ENCODE results near the gene CCR3. TPM values are rescaled to one million over a fixed set of nuclear protein-coding genes. Genes with fewer than 3 reads are reported as not detected.

Gene CCR3
- total RNA-seq, 2 experiments from 2014 or later = not detected

DNA sequence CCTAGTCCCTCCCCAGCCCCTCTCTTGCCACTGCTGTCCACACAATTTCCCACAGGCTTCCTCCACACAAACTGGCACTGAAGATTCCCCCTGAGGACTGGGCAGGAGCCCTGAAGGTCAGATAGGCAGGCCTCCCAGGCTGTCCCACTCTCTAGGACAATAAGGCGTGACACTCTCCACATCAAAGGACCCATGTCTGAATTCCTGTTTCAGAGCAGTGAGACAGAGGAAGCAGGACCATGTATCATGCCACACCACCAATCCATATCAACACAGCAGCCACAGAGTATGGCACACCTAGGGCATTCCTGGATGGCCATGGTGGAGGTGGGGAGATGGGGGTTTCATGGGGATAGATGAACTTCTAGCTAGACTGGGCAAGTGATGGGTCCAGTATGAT is 20.3 kb upstream of the CCR3 start:
- DNase-seq = no peak
- Mint-ChIP-seq H3K9me3 (ENCODE audit: low read depth) (peaks cover 3% of the 10 kb centered on the region), H3K27ac (no peak overlapping the region), H3K36me3 (ENCODE audit: low read depth) (no peaks in the 10 kb centered on the region), H3K4me3 (no peak overlapping the region), H3K27me3 (peaks cover 10% of the 10 kb centered on the region), H3K4me1 (no peaks in the 10 kb centered on the region)
- CTCF ChIA-PET = no interaction called here
- intact Hi-C loops (cut with DNase I, micrococcal nuclease) = no loop called here
- POLR2A ChIA-PET = no interaction called here
- ATAC-seq = no peak

DNA sequence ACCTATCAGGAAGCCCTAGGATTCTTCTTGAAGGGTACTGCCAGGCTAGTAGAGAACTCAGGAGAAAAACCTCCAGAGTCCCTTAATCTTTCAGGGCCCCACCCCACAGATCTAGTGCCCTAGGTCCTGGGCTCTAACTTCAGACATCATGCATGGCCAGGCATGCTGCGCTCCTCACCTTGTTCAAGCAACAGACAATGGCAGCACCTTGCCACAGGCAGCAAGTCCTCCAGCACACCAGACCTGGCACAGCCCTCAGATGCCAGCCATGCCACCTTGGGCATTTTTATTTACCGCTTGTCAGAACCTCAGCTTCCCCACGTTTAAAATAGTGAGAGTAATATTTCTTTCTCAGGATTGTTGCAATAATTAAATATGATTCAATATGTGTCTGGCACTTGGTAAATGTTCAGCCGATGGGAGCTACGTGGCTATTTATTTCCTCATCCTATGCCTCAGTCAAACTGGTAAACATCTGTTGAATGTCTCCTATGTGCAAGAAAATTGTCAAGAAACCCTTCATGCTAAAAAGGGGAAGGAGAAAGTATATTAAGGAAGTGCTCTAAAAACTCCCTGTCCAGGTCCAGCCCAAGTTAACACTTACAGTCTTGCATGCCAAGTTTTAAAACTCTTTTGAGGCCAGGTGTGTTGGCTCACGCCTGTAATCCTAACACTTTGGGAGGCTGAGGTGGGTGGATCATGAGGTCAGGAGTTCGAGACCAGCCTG is 19.7 kb upstream of the CCR3 start:
- CTCF ChIA-PET = no interaction called here
- Mint-ChIP-seq H3K36me3 (ENCODE audit: low read depth) (no peaks in the 10 kb centered on the region), H3K4me3 (no peak overlapping the region), H3K9me3 (ENCODE audit: low read depth) (peaks cover 3% of the 10 kb centered on the region), H3K4me1 (no peaks in the 10 kb centered on the region), H3K27ac (no peak overlapping the region), H3K27me3 (peaks cover 10% of the 10 kb centered on the region)
- intact Hi-C loops (cut with DNase I, micrococcal nuclease) = no loop called here
- ATAC-seq (no peak), DNase-seq (no peak)
- POLR2A ChIA-PET = no interaction called here

GRCh38 chr3:46228260-46229242 is 13.7 kb upstream of the CCR3 start:
- CTCF ChIA-PET = interaction anchor here (0.7 to 1.0 kb wide), 2 partner anchors 24 to 48 kb away, joined by 3 read pairs; no protein-coding TSS in a partner anchor
- intact Hi-C loops (cut with DNase I, micrococcal nuclease) = no loop called here
- ATAC-seq = no peak

GRCh38 chr3:46231323-46231722 is 10.9 kb upstream of the CCR3 start:
- ChIA-PET POLR2A (no interaction called here), CTCF (no interaction called here)
- H3K36me3 Mint-ChIP-seq (ENCODE audit: low read depth) = no peaks in the 10 kb centered on the region
- ATAC-seq (no peak), DNase-seq (no peak)
- no peaks in the 10 kb centered on the region for H3K9me3 Mint-ChIP-seq (ENCODE audit: low read depth)
- no peak overlapping the region for H3K4me3 Mint-ChIP-seq
- no peak overlapping the region for H3K27ac Mint-ChIP-seq
- H3K27me3 Mint-ChIP-seq = peaks cover 17% of the 10 kb centered on the region
- no peaks in the 10 kb centered on the region for H3K4me1 Mint-ChIP-seq
- intact Hi-C loops (cut with DNase I, micrococcal nuclease) = no loop called here

More at GRCh38 chr3:46228260-46229242, 13.7 kb upstream of the CCR3 start:
- Mint-ChIP-seq H3K27ac (no peak overlapping the region), H3K4me1 (no peaks in the 10 kb centered on the region), H3K9me3 (ENCODE audit: low read depth) (no peaks in the 10 kb centered on the region), H3K36me3 (ENCODE audit: low read depth) (no peaks in the 10 kb centered on the region), H3K27me3 (peaks cover 16% of the 10 kb centered on the region), H3K4me3 (no peak overlapping the region)
- POLR2A ChIA-PET = no interaction called here
- DNase-seq = no peak

GRCh38 chr3:46233194-46233593 is 9.1 kb upstream of the CCR3 start:
- H3K4me1 Mint-ChIP-seq = no peaks in the 10 kb centered on the region
- no peaks in the 10 kb centered on the region for H3K9me3 Mint-ChIP-seq (ENCODE audit: low read depth)
- peaks cover 17% of the 10 kb centered on the region for H3K27me3 Mint-ChIP-seq
- ATAC-seq = no peak
- ChIA-PET CTCF (interaction anchor here (0.9 kb wide), 1 partner anchor 25 kb away, joined by 4 read pairs; the partner anchor contains the start of gene CCR1), POLR2A (no interaction called here)
- H3K27ac Mint-ChIP-seq = no peak overlapping the region
- no peaks in the 10 kb centered on the region for H3K36me3 Mint-ChIP-seq (ENCODE audit: low read depth)
- intact Hi-C loops (cut with DNase I, micrococcal nuclease) = no loop called here
- no peak overlapping the region for H3K4me3 Mint-ChIP-seq
- DNase-seq = no peak

DNA sequence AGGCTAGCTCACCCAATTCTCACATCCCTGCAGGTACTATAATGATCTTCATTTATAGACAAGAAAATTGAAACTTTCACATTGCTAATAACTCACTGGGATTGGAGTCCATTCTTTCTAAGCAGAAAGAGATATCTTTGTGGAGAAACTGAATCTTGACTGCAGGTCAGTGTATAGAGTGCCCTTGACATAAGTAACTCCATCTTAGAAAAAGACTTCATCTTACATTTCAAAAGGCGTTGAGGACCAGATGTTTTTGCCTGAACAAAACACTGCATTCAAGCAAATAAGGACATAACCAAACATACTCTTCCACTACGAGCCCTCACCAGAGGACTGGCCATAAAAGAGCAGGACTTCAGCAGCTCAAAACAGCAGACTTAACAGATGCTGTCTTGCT is 6.8 kb upstream of the CCR3 start:
- H3K27ac Mint-ChIP-seq = no peak overlapping the region
- ChIA-PET POLR2A (no interaction called here), CTCF (interaction anchor here (0.5 kb wide), 1 partner anchor 28 kb away, joined by 3 read pairs; no protein-coding TSS in a partner anchor)
- H3K4me3 Mint-ChIP-seq = no peak overlapping the region
- intact Hi-C loops (cut with DNase I, micrococcal nuclease) = no loop called here
- H3K36me3 Mint-ChIP-seq (ENCODE audit: low read depth) = no peaks in the 10 kb centered on the region
- peaks cover 19% of the 10 kb centered on the region for H3K27me3 Mint-ChIP-seq
- ATAC-seq (no peak), DNase-seq (no peak)
- no peaks in the 10 kb centered on the region for H3K4me1 Mint-ChIP-seq
- no peaks in the 10 kb centered on the region for H3K9me3 Mint-ChIP-seq (ENCODE audit: low read depth)

DNA sequence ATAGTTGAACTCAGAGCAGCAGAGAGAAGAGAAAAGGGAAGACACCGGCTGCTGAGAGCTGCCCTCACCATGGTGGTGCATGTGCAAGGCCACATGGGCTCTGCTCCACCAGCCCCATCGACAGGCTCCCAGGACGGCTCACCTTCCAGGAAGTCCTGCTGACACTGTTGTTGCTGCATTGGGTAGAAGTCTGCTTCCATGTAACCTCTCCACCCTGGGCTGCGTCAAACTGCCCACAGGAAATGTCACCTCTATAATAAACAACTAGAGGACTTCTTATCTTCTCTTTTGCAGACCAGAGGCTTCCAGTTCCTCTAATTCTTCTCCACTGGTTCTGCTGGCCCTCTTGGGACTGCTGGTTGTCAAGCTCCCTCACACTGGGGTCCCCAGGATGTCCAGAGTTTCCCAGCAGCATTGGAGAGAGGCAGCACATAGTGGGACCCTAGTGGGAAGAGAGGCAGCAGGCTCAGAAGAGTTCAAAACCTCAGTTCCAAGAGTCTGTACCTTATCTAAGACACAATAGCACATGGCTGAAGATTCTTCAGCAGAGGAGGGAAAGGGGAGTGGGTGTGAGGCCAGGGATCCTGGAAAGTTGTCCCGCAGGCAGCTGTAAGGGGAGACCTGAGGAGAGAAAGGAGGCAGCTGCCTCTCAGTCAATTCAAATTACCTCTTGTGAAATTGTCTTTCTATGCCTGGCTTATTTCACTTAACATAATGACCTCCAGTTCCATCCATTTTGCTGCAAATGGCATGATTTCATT is 5.8 kb upstream of the CCR3 start:
- Mint-ChIP-seq H3K36me3 (ENCODE audit: low read depth) (no peaks in the 10 kb centered on the region), H3K27me3 (peaks cover 21% of the 10 kb centered on the region), H3K4me3 (no peak overlapping the region), H3K9me3 (ENCODE audit: low read depth) (no peaks in the 10 kb centered on the region), H3K27ac (no peak overlapping the region), H3K4me1 (no peaks in the 10 kb centered on the region)
- ATAC-seq (no peak), DNase-seq (no peak)
- POLR2A ChIA-PET = no interaction called here
- intact Hi-C loops (cut with DNase I, micrococcal nuclease) = no loop called here
- CTCF ChIA-PET = interaction anchor here (1.2 kb wide), 1 partner anchor 136 kb away, joined by 4 read pairs; no protein-coding TSS in a partner anchor

GRCh38 chr3:46238386-46238785 is 3.9 kb upstream of the CCR3 start:
- ChIA-PET POLR2A (no interaction called here), CTCF (interaction anchor here (0.6 to 1.2 kb wide), 2 partner anchors 25 to 1081 kb away, joined by 3 read pairs; no protein-coding TSS in a partner anchor)
- no peak for ATAC-seq

GRCh38 chr3:46239301-46239938 is 2.8 kb upstream of the CCR3 start:
- ChIA-PET CTCF (interaction anchor here (0.5 to 1.2 kb wide), 5 partner anchors 26 to 1082 kb away, joined by 3 read pairs; no protein-coding TSS in a partner anchor), POLR2A (no interaction called here)
- no peak for DNase-seq
- intact Hi-C loops (cut with DNase I, micrococcal nuclease) = no loop called here
- Mint-ChIP-seq H3K9me3 (ENCODE audit: low read depth) (no peaks in the 10 kb centered on the region), H3K4me3 (no peak overlapping the region), H3K27ac (no peak overlapping the region), H3K4me1 (no peaks in the 10 kb centered on the region), H3K36me3 (ENCODE audit: low read depth) (no peaks in the 10 kb centered on the region), H3K27me3 (peaks cover 22% of the 10 kb centered on the region)
- ATAC-seq = no peak

More at GRCh38 chr3:46238386-46238785, 3.9 kb upstream of the CCR3 start:
- H3K4me1 Mint-ChIP-seq = no peaks in the 10 kb centered on the region
- H3K36me3 Mint-ChIP-seq (ENCODE audit: low read depth) = no peaks in the 10 kb centered on the region
- no peaks in the 10 kb centered on the region for H3K9me3 Mint-ChIP-seq (ENCODE audit: low read depth)
- H3K4me3 Mint-ChIP-seq = no peak overlapping the region
- DNase-seq = no peak
- H3K27me3 Mint-ChIP-seq = peaks cover 20% of the 10 kb centered on the region
- intact Hi-C loops (cut with DNase I, micrococcal nuclease) = no loop called here
- no peak overlapping the region for H3K27ac Mint-ChIP-seq

DNA sequence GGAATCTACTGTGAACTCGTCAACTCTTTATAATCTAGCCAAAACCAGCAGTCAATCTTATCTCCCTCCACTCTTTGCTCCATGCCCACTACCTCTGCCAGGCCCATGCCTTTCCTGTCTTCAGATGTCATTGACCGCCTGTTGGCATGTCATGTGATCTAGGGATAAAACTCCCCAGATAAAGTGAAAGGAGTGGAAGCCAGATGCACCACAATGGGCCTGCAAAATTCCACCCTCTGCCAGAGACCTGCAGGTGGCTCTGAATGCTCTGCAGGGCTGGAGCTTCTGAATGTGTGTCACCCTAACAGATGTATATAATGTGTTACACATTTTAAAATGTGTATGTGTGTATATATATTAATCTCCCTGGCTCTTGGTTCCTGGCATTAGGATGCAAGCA is 2.3 kb upstream of the CCR3 start:
- no peaks in the 10 kb centered on the region for H3K36me3 Mint-ChIP-seq (ENCODE audit: low read depth)
- CTCF ChIA-PET = interaction anchor here (0.5 to 1.2 kb wide), 3 partner anchors 27 to 727 kb away, joined by 3 read pairs; no protein-coding TSS in a partner anchor

GRCh38 chr3:46243560-46243959 is 1.3 kb downstream of the CCR3 start:
- H3K27me3 Mint-ChIP-seq = peaks cover 13% of the 10 kb centered on the region
- intact Hi-C loops (cut with DNase I, micrococcal nuclease) = no loop called here
- no peak overlapping the region for H3K27ac Mint-ChIP-seq
- POLR2A ChIA-PET = no interaction called here
- no peak overlapping the region for H3K4me3 Mint-ChIP-seq
- no peaks in the 10 kb centered on the region for H3K4me1 Mint-ChIP-seq
- DNase-seq = no peak
- CTCF ChIA-PET = interaction anchor here (1.2 kb wide), 1 partner anchor 165 kb away, joined by 7 read pairs; no protein-coding TSS in a partner anchor
- H3K36me3 Mint-ChIP-seq (ENCODE audit: low read depth) = no peaks in the 10 kb centered on the region
- no peaks in the 10 kb centered on the region for H3K9me3 Mint-ChIP-seq (ENCODE audit: low read depth)
- no peak for ATAC-seq

More for the DNA sequence above, 2.3 kb upstream of the CCR3 start:
- peaks cover 22% of the 10 kb centered on the region for H3K27me3 Mint-ChIP-seq
- no peaks in the 10 kb centered on the region for H3K4me1 Mint-ChIP-seq
- ATAC-seq = no peak
- no peaks in the 10 kb centered on the region for H3K9me3 Mint-ChIP-seq (ENCODE audit: low read depth)
- POLR2A ChIA-PET = no interaction called here
- DNase-seq = no peak
- no peak overlapping the region for H3K4me3 Mint-ChIP-seq
- H3K27ac Mint-ChIP-seq = no peak overlapping the region
- intact Hi-C loops (cut with DNase I, micrococcal nuclease) = no loop called here

Data from activated CD4-positive, alpha-beta T cell treated with anti-CD3 and anti-CD28 coated beads for 36 hours (primary cell).